HG03175 (cell line): ENCODE measurements around the gene MS4A7.

Experiments
- ATAC-seq: cut with Tn5 transposase; IDR thresholded peaks from one replicate; pipeline ENCODE4 v1.9.1; 2021; ENCODE audit warnings: mild to moderate bottlenecking, moderate library complexity; ENCODE audit not compliant: unreplicated experiment

The MS4A7 gene

GRCh38 chr11:60370811-60371298 lies 7.5 kb upstream of the MS4A7 start:
- ATAC-seq: no peak

GRCh38 chr11:60371386-60371785 lies 6.9 kb upstream of the MS4A7 start:
- ATAC-seq: no peak

- no peak for ATAC-seq
Measured at GRCh38 chr11:60371854-60372253, 6.5 kb upstream of the MS4A7 start.

GRCh38 chr11:60372767-60373166 lies 5.6 kb upstream of the MS4A7 start:
- ATAC-seq: no peak

GRCh38 chr11:60375316-60375715 lies 3.0 kb upstream of the MS4A7 start:
- no peak for ATAC-seq

- ATAC-seq: no peak
Measured at GRCh38 chr11:60376601-60377000, 1.7 kb upstream of the MS4A7 start.

GRCh38 chr11:60377401-60378136 lies 763 bp upstream of the MS4A7 start:
- ATAC-seq: peak; percentile 54

GRCh38 chr11:60389279-60389910 lies 11.1 kb downstream of the MS4A7 start:
- peak; percentile 94 for ATAC-seq

GRCh38 chr11:60390419-60390818 lies 12.1 kb downstream of the MS4A7 start:
- ATAC-seq: no peak

GRCh38 chr11:60392361-60392760 lies 14.0 kb downstream of the MS4A7 start:
- ATAC-seq: no peak

- no peak for ATAC-seq
Measured at GRCh38 chr11:60393016-60393415, 14.7 kb downstream of the MS4A7 start.

- ATAC-seq: no peak
Measured at GRCh38 chr11:60394666-60395380, 16.5 kb downstream of the MS4A7 start.

GRCh38 chr11:60396382-60396781 lies 18.1 kb downstream of the MS4A7 start, which contains the start of gene MS4A14:
Gene MS4A14, plus strand, starts transcription at chr11:60396459. Its CDS starts 120 bp downstream, at chr11:60396579.
- ATAC-seq: no peak

- peak; percentile 64 for ATAC-seq
Measured at GRCh38 chr11:60396799-60397198, 18.5 kb downstream of the MS4A7 start.

GRCh38 chr11:60420015-60420414 lies 41.7 kb downstream of the MS4A7 start:
- no peak for ATAC-seq

- no peak for ATAC-seq
Measured at GRCh38 chr11:60422609-60423008, 44.3 kb downstream of the MS4A7 start.

GRCh38 chr11:60428517-60428916 lies 50.2 kb downstream of the MS4A7 start:
- no peak for ATAC-seq

- ATAC-seq: no peak
Measured at GRCh38 chr11:60429272-60429671, 50.9 kb downstream of the MS4A7 start, which contains the start of gene MS4A5. Gene MS4A5, plus strand, starts transcription at chr11:60429572. Its CDS starts 103 bp downstream, at chr11:60429675.

GRCh38 chr11:60431251-60431650 lies 52.9 kb downstream of the MS4A7 start:
- no peak for ATAC-seq

GRCh38 chr11:60433401-60433800 lies 55.1 kb downstream of the MS4A7 start:
- ATAC-seq: no peak
